Measurements from ENCODE around the gene LBHD2.
"Not testable (repeated sequence)": the region's sequence is repeated elsewhere in the genome, so short reads cannot be mapped to it uniquely, and the experiment has no call there.

DNA sequence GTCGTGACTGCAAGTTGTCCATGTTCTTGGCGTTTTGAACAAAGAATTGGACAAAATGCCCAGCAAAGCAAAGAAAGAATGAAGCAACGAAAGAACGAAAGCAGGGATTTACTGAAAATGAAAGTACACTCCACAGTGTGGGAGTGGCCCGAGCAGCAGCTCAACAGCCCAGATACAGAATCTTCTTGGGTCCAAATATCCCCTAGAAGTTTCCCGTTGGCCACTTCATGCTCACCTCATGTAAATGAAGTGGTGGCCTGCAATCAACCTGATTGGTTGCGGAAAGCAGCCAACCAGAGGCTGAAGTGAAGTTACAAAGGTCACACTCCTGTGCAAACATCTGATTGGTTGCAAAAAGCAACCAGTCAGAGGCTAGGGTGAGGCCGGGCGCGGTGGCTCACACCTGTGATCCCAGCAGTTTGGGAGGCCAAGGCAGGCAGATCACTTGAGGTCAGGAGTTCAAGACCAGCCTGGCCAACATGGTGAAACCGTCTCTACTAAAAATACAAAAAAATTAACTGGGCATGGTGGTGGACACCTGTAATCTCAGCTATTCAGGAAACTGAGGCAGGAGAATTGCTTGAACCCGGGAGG lies 31.2 kb downstream of the LBHD2 start:
- TF ChIP-seq ZNF562 (CRISPR knock-in tag; IDR thresholded peaks at IDR 0.05; ENCODE audit: borderline replicate concordance); ETV6 (CRISPR knock-in tag; conservative IDR thresholded peaks at IDR 0.05); EP300 (IDR thresholded peaks at IDR 0.05; ENCODE audit: low read depth in 2 of 2, low read length in 2 of 2); EP300 (CRISPR knock-in tag; IDR thresholded peaks at IDR 0.05; ENCODE audit: borderline replicate concordance); NBN (conservative IDR thresholded peaks at IDR 0.05); RFX5 (IDR thresholded peaks at IDR 0.05; ENCODE audit: low read depth, low read length); U2AF2 (IDR thresholded peaks at IDR 0.05; ENCODE audit: low read depth, low read length); ZNF282 (IDR thresholded peaks at IDR 0.05; ENCODE audit: partially characterized antibody); RNF2 (conservative IDR thresholded peaks at IDR 0.05; ENCODE audit: low read depth): not testable (repeated sequence)
- TF ChIP-seq GATAD2A (CRISPR knock-in tag; IDR thresholded peaks at IDR 0.05) (peak; percentile 14; the same call in 1 of the 2 replicates), NCOA2 (CRISPR knock-in tag; IDR thresholded peaks at IDR 0.05) (peak; percentile 29; the same call in 1 of the 2 replicates), CBX5 (CRISPR knock-in tag; IDR thresholded peaks at IDR 0.05; ENCODE audit: borderline replicate concordance) (peak; percentile 84; the same call in 1 of the 2 replicates)
